Caco-2 (cell line): ENCODE data around the gene ZNF547. TPM values are rescaled to one million over a fixed set of nuclear protein-coding genes. Genes with fewer than 3 reads are reported as not detected.

Experiments used
- Bru-seq: library from RNA; stranded (reverse); fragments of 400-500 nt; gene quantifications from one replicate; lab custom pipeline; 2021; lab: Mats Ljungman, UMichigan
- BruChase-seq, 2 experiments: library from RNA; stranded (reverse); fragments of 400-500 nt; gene quantifications; one replicate each; lab custom pipeline; 2021; lab: Mats Ljungman, UMichigan
- BruUV-seq: library from RNA; stranded (reverse); fragments of 400-500 nt; replicated peaks from 2 replicates; lab custom pipeline; 2021; lab: Mats Ljungman, UMichigan
- CTCF ChIA-PET: fragments of 300-600 bp; sonication (Branson Sonifier 250); formaldehyde crosslinking; loops from one replicate; lab custom pipeline; 2022; ENCODE audit warnings: antibody characterized with exemption; lab: Charles Lee
- POLR2A ChIA-PET: fragments of 300-600 bp; sonication (Branson Sonifier 250); formaldehyde crosslinking; loops from one replicate; lab custom pipeline; 2022; ENCODE audit warnings: antibody characterized with exemption; lab: Charles Lee
- DNase-seq, 2 experiments: peaks; one replicate each; pipeline versions ENCODE4 v3.0.0 to v3.0.0-alpha.2; 2020 to 2022
- H3K27me3 ChIP-seq: replicated peaks from 2 replicates; pipeline ENCODE4 v1.6.0; 2011; ENCODE audit warnings: low read length; ENCODE audit not compliant: control insufficient read depth, insufficient read depth
- H3K36me3 ChIP-seq: 2 replicates; pipeline ENCODE4 v1.5.1; 2011; ENCODE audit warnings: low read length; ENCODE audit not compliant: control insufficient read depth, insufficient read depth
- H3K4me1 ChIP-seq: fragments of 250-450 bp; sonication (Bioruptor Pico); 2 replicates; pipeline ENCODE4 v1.5.1; 2020; ENCODE audit warnings: mild to moderate bottlenecking
- H3K4me3 ChIP-seq: 2 replicates; pipeline ENCODE4 v1.5.1; 2011; ENCODE audit warnings: low read depth, mild to moderate bottlenecking, control low read depth, low read length
- H3K9me3 ChIP-seq: fragments of 250-450 bp; sonication (Bioruptor Pico); 2 replicates; pipeline ENCODE4 v1.5.1; 2020; ENCODE audit warnings: mild to moderate bottlenecking, moderate library complexity
- H3K27ac Mint-ChIP-seq: one replicate; pipeline ENCODE4 v1.8.0; 2022; ENCODE audit warnings: mixed read lengths; ENCODE audit not compliant: unreplicated experiment
- H3K27me3 Mint-ChIP-seq: one replicate; pipeline ENCODE4 v1.8.0; 2022; ENCODE audit warnings: mixed read lengths; ENCODE audit not compliant: insufficient read depth, unreplicated experiment
- H3K36me3 Mint-ChIP-seq: one replicate; pipeline ENCODE4 v1.8.0; 2022; ENCODE audit warnings: mild to moderate bottlenecking, mixed read lengths; ENCODE audit not compliant: insufficient read depth, unreplicated experiment
- H3K4me1 Mint-ChIP-seq: one replicate; pipeline ENCODE4 v1.8.0; 2022; ENCODE audit warnings: low read depth, mixed read lengths; ENCODE audit not compliant: unreplicated experiment
- H3K4me3 Mint-ChIP-seq: one replicate; pipeline ENCODE4 v1.8.0; 2022; ENCODE audit warnings: mild to moderate bottlenecking, moderate library complexity, mixed read lengths; ENCODE audit not compliant: unreplicated experiment
- H3K9me3 Mint-ChIP-seq: one replicate; pipeline ENCODE4 v1.8.0; 2022; ENCODE audit warnings: mixed read lengths; ENCODE audit not compliant: unreplicated experiment
- intact Hi-C: fragments of 100-400 bp; cut with micrococcal nuclease; formaldehyde crosslinking; loops from one replicate; pipeline ENCODE4 v1.10.0; 2022; ENCODE audit not compliant: unreplicated experiment
- long read RNA-seq: library from polyadenylated mRNA; stranded (forward); transcript quantifications from one replicate; pipeline ENCODE4 v2.0.0, GENCODE V29; 2022
- total RNA-seq: library from RNA; stranded (reverse); gene quantifications from 2 replicates; pipeline ENCODE4 v1.2.3, GENCODE V29; 2022
- TF ChIP-seq, protein P1 (sequence below), 2 experiments: fragments of 200-600 bp in 1 of 2; IDR thresholded peaks; 1 replicate in 1 of 2; 2 replicates in 1 of 2; pipeline versions ENCODE4 v1.5.1 to v1.8.0; 2011 to 2022; ENCODE audit warnings: antibody characterized with exemption in 1 of 2, control low read depth in 1 of 2, inconsistent platforms in 1 of 2, low read depth in 1 of 2, low read length in 1 of 2, mild to moderate bottlenecking in 1 of 2, moderate library complexity in 1 of 2; ENCODE audit not compliant: insufficient read depth in 1 of 2, severe bottlenecking in 1 of 2, unreplicated experiment in 1 of 2

The ZNF547 gene
- total RNA-seq = 0.95 and 1.8 TPM in 2 replicates
- Bru-seq, nascent RNA = percentile 44 among the genes with signal in this experiment
- percentile 50 among the genes with signal in this experiment for BruChase-seq, experiment 1, labeled RNA remaining after a 2-hour chase
- percentile 51 among the genes with signal in this experiment for BruChase-seq, experiment 2, labeled RNA remaining after a 6-hour chase
- long read RNA-seq, partial matches to known transcripts = 0 of 2 reads
- long read RNA-seq, other reads (novel, unspliced or antisense) = 1 of 2 reads

DNA sequence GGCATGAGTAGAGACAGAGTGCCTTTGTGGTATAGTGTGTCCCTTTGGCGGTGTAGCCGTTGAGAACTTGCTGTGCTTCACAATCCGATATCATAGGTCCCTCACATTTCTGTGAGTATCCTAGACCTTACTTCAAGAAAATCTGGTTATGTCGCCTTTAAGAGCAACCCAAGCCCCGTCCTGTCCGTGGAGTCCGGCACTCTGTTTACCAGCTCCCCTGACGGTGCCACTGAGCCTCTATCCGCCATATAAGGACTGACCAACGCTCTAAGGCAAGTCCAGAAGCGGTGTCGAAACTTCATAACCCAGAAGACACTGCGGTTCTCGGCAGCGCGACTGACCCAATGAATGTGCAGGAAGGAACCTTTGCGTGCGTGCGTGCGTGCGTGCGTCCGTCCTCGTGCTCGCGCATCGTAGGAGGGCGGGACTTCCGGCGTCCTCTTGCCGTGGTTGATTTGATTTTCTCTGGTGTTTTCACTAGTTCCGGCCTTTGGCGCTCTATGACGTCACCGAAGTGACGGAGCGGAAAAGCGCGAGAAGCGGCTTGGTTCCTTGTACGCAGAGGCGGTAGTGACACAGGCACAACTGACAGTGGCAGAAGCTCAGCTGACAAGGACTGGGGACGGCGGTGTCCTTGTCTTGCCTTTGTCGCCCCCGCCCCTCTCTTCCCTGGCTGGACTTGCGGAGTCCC, at the start of gene ZNF547, which contains the start of gene TRAPPC2B:
TSS of gene ZNF547 (plus strand) at position 555 of the 691 bp plus-strand sequence. CDS start 5,005 bp downstream, outside the sequence.
TSS of gene TRAPPC2B (plus strand) at position 555 of the 691 bp plus-strand sequence. CDS start 1,283 bp downstream, outside the sequence.
- peak within 1 kb of the TSS; percentile 84 for H3K4me3 Mint-ChIP-seq
- H3K36me3 Mint-ChIP-seq = peaks cover 17% of the 10 kb centered on the region
- Histone ChIP-seq H3K9me3 (peaks cover 16% of the 10 kb centered on the region), H3K27me3 (no peaks in the 10 kb centered on the region), H3K4me3 (peak within 1 kb of the TSS; percentile 77), H3K36me3 (no peaks in the 10 kb centered on the region), H3K4me1 (peaks cover 3% of the 10 kb centered on the region; the same call in 1 of the 2 replicates)
- peaks cover 9% of the 10 kb centered on the region for H3K9me3 Mint-ChIP-seq
- peak within 1 kb of the TSS; percentile 95 for H3K27ac Mint-ChIP-seq
- POLR2A ChIA-PET = interaction anchor here (1.0 kb wide), 1 partner anchor 26 kb away, joined by 3 read pairs; the partner anchor contains the start of gene ZNF548
- intact Hi-C loops = loop anchor here (1.0 kb wide), 4 partner anchors 48 to 123 kb away; partner anchors contain the start of genes ZNF17, ZNF460, ZNF749 and ZNF805
- peak; percentile 98 to 99 for DNase-seq
- peaks cover 21% of the 10 kb centered on the region for H3K4me1 Mint-ChIP-seq
- no TSS peak for BruUV-seq
- TF ChIP-seq, protein P1, sequence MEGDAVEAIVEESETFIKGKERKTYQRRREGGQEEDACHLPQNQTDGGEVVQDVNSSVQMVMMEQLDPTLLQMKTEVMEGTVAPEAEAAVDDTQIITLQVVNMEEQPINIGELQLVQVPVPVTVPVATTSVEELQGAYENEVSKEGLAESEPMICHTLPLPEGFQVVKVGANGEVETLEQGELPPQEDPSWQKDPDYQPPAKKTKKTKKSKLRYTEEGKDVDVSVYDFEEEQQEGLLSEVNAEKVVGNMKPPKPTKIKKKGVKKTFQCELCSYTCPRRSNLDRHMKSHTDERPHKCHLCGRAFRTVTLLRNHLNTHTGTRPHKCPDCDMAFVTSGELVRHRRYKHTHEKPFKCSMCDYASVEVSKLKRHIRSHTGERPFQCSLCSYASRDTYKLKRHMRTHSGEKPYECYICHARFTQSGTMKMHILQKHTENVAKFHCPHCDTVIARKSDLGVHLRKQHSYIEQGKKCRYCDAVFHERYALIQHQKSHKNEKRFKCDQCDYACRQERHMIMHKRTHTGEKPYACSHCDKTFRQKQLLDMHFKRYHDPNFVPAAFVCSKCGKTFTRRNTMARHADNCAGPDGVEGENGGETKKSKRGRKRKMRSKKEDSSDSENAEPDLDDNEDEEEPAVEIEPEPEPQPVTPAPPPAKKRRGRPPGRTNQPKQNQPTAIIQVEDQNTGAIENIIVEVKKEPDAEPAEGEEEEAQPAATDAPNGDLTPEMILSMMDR (IDR thresholded peaks at IDR 0.05; ENCODE audit: insufficient read depth in 1 of 2, low read depth in 1 of 2, low read length in 1 of 2, severe bottlenecking in 1 of 2, unreplicated experiment in 1 of 2) = no peak
- no peaks in the 10 kb centered on the region for H3K27me3 Mint-ChIP-seq
- CTCF ChIA-PET = interaction anchor here (0.6 to 1.3 kb wide), 2 partner anchors 26 to 60 kb away, joined by 3 to 4 read pairs; partner anchors contain the start of gene ZNF548

DNA sequence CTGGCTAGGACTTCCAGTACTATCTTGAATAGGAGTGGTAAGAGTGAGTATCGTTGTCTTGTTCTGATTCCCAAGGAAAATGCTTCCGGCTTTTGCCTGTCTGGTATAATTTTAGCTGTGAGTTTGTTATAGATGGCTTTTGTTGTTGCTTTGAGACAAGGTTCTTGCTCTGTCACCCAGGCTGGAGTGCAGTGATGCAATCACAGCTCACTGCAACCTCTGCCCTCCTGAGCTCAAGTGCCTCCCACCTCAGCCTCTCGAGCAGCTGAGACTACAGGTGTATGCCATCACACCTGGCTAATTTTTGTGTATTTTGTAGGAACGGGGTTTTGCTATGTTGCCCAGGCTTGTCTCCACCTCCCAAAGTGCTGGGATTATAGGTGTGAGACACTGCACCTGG, 49.2 kb upstream of the ZNF547 start:
- H3K4me1 Mint-ChIP-seq = no peaks in the 10 kb centered on the region
- H3K9me3 Mint-ChIP-seq = peaks cover 10% of the 10 kb centered on the region
- H3K9me3 ChIP-seq = no peaks in the 10 kb centered on the region
- TF ChIP-seq, protein P1 (IDR thresholded peaks at IDR 0.05; ENCODE audit: insufficient read depth in 1 of 2, low read depth in 1 of 2, low read length in 1 of 2, severe bottlenecking in 1 of 2, unreplicated experiment in 1 of 2) = no peak
- no peaks in the 10 kb centered on the region for H3K36me3 ChIP-seq
- H3K36me3 Mint-ChIP-seq = peaks cover 8% of the 10 kb centered on the region
- no peaks in the 10 kb centered on the region for H3K4me1 ChIP-seq
- ChIA-PET POLR2A (no interaction called here), CTCF (no interaction called here)
- no peak overlapping the region for H3K4me3 Mint-ChIP-seq
- H3K27me3 ChIP-seq = no peaks in the 10 kb centered on the region
- no peak for DNase-seq
- no TSS peak for BruUV-seq
- H3K27ac Mint-ChIP-seq = no peak overlapping the region
- intact Hi-C loops = no loop called here
- no peak overlapping the region for H3K4me3 ChIP-seq
- H3K27me3 Mint-ChIP-seq = peaks cover 3% of the 10 kb centered on the region

DNA sequence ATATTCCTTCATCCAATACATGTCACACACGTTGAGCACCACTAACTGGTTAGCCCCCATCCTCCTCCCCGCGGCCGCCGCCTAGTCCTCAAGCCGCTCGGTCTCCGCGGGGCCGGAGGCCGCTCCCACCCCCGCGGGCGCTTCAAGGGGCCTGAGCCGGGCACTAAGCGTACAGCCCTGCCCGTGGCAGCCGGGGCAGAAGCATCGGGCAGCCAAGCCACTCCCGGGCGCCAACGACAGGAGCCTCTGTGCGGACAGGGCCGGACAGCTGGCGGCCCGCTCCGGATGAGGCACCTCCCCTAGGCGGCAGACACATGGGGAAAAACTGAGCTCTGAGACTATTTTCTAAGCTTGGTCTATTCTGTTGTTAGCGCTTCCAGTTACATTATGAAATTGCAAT, 45.8 kb upstream of the ZNF547 start:
- Mint-ChIP-seq H3K9me3 (no peaks in the 10 kb centered on the region), H3K27me3 (peaks cover 3% of the 10 kb centered on the region)

More for the DNA sequence above, 45.8 kb upstream of the ZNF547 start:
- POLR2A ChIA-PET = no interaction called here
- no peaks in the 10 kb centered on the region for H3K36me3 ChIP-seq
- no peaks in the 10 kb centered on the region for H3K9me3 ChIP-seq
- intact Hi-C loops = no loop called here
- no peaks in the 10 kb centered on the region for H3K4me1 ChIP-seq
- Mint-ChIP-seq H3K4me1 (no peaks in the 10 kb centered on the region), H3K4me3 (no peak overlapping the region), H3K36me3 (peaks cover 4% of the 10 kb centered on the region), H3K27ac (no peak overlapping the region)
- no peaks in the 10 kb centered on the region for H3K27me3 ChIP-seq
- H3K4me3 ChIP-seq = no peak overlapping the region
- TF ChIP-seq, protein P1 (IDR thresholded peaks at IDR 0.05; ENCODE audit: insufficient read depth in 1 of 2, low read depth in 1 of 2, low read length in 1 of 2, severe bottlenecking in 1 of 2, unreplicated experiment in 1 of 2) = no peak
- CTCF ChIA-PET = no interaction called here
- no peak for DNase-seq
- no TSS peak for BruUV-seq
